ENCODE measurements around the gene GRIK3. TPM values are rescaled to one million over a fixed set of nuclear protein-coding genes. Genes with fewer than 3 reads are reported as not detected.

GRIK3 gene
- total and polyA plus RNA-seq, 12 donors = 0.09 to 3.1 (median 0.69) TPM

DNA sequence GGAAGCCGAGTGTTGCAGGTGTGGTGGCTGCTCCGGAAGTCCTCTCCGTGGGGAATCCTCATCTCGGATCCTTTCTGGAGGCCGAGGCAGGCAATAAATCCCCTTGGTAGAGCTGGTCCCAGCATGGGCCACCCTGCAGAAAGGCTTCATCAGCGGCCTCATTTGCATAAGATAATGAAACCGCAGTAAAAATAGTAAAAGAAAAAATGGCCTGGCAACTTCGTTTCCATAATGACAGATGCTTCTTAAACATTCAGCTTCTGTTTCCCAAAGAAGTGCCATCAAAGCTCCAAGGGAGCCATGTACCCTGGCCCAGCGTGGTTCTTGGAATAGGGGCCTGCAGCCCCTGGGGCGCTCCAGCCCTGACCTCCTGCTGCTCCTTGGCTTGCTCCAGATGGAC is 244.1 kb downstream of the GRIK3 start:
- Histone ChIP-seq H3K4me1 (replicated peaks in 1 of 2) (no peaks in the 10 kb centered on the region), H3K9me3 (replicated peaks in 1 of 3) (no peaks in the 10 kb centered on the region), H3K36me3 (replicated peaks in 1 of 2) (no peaks in the 10 kb centered on the region), H3K4me3 (no peak overlapping the region), H3K27me3 (peaks cover 3% of the 10 kb centered on the region), H3K27ac (no peak overlapping the region)
- TF ChIP-seq POLR2A (IDR thresholded peaks at IDR 0.05) = no peak
- TF ChIP-seq, protein P1, sequence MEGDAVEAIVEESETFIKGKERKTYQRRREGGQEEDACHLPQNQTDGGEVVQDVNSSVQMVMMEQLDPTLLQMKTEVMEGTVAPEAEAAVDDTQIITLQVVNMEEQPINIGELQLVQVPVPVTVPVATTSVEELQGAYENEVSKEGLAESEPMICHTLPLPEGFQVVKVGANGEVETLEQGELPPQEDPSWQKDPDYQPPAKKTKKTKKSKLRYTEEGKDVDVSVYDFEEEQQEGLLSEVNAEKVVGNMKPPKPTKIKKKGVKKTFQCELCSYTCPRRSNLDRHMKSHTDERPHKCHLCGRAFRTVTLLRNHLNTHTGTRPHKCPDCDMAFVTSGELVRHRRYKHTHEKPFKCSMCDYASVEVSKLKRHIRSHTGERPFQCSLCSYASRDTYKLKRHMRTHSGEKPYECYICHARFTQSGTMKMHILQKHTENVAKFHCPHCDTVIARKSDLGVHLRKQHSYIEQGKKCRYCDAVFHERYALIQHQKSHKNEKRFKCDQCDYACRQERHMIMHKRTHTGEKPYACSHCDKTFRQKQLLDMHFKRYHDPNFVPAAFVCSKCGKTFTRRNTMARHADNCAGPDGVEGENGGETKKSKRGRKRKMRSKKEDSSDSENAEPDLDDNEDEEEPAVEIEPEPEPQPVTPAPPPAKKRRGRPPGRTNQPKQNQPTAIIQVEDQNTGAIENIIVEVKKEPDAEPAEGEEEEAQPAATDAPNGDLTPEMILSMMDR (IDR thresholded peaks at IDR 0.05) = no peak
- 67 to 71% (median 68%) methylated on average over 8 to 10 of the region's 10 CpGs for WGBS, 4 donors
- DNase-seq = no peak
- intact Hi-C loops (cut with DNase I) = no loop called here

DNA sequence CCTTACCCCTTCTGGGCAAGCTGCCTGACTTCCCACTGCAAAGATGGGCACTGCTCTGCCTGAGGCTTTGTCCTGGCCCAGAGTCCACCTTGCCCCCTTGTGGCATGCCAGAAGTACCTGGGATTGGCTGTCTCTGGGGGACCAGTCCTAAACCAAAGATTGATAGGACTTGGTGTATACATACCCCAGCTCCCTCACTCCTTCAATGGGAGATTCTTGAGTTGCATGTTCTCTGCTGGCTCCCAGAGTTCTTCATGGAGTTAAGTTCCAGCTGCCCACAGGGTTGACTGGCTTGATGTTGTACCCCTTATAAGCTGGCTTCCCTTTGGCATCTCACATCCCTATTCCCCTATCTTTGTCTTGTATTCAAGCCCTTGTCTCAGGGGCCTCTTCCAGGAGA is 244.8 kb downstream of the GRIK3 start:
- H3K4me1 ChIP-seq (replicated peaks in 1 of 2) = no peaks in the 10 kb centered on the region
- H3K27me3 ChIP-seq = peaks cover 3% of the 10 kb centered on the region
- H3K36me3 ChIP-seq (replicated peaks in 1 of 2) = no peaks in the 10 kb centered on the region
- no peak for DNase-seq
- TF ChIP-seq POLR2A (IDR thresholded peaks at IDR 0.05) = no peak
- TF ChIP-seq, protein P1 (IDR thresholded peaks at IDR 0.05) = no peak
- no peak overlapping the region for H3K4me3 ChIP-seq
- H3K27ac ChIP-seq = no peak overlapping the region
- intact Hi-C loops (cut with DNase I) = no loop called here
- H3K9me3 ChIP-seq (replicated peaks in 1 of 3) = no peaks in the 10 kb centered on the region

DNA sequence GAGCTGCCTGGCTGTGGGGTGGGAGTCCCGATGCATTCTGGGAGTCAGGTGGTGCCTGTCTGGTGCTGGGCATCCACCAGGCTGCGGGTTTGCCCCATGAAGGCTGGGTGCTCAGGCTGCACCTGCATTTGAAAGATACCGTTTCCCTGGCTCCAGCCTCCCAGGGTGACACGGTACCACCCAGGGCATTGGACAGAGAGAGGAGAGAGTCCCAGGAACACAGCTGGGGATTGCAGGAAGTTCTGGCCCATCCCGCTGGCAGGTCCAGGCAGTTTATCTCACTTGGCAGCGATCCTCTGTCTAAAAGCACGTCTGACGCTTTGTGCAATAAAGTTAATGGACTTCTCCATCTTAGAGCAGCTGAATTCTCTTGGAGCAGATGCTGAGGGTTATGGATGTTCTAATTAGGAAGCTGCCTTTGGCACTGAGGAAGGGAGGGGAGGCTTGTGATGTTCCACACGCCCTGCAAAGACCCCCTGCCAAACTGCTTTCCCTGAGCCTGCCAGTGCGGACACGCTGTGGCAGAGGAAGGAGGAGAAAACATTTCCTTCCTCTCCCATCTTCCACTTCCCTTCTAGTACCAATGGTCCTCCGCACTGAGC is 246.9 kb downstream of the GRIK3 start:
- intact Hi-C loops (cut with DNase I) = no loop called here
- no peaks in the 10 kb centered on the region for H3K36me3 ChIP-seq (replicated peaks in 1 of 2)
- no peak for DNase-seq
- peaks cover 3% of the 10 kb centered on the region for H3K27me3 ChIP-seq
- H3K9me3 ChIP-seq (replicated peaks in 1 of 3) = no peaks in the 10 kb centered on the region
- WGBS, 4 donors = 49 to 58% (median 54%) methylated on average over 6 to 12 of the region's 12 CpGs
- H3K4me1 ChIP-seq (replicated peaks in 1 of 2) = no peaks in the 10 kb centered on the region
- H3K27ac ChIP-seq = no peak overlapping the region
- TF ChIP-seq, protein P1 (IDR thresholded peaks at IDR 0.05) = no peak
- no peak for TF ChIP-seq POLR2A (IDR thresholded peaks at IDR 0.05)
- H3K4me3 ChIP-seq = no peak overlapping the region

DNA sequence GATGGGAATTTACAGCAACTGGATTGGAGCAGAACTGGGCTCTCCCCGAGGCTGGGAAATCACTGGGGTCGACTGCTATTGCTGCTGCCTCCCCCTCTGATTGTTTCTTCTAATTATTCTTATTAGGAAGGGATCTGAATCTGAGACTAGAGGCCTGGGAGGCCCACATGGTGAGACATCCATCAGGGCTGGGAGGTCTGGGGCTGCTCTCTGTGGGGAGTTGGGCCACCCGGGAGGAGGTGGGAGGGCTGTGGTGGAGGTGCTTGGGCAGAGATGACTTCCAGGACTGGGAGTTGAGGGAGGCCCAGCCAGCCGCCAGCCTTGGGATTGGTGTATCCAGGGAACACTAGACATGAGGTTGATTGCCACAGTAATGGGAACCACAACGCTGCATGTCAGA is 247.9 kb downstream of the GRIK3 start:
- TF ChIP-seq, protein P1 (IDR thresholded peaks at IDR 0.05) = no peak
- no peak for TF ChIP-seq POLR2A (IDR thresholded peaks at IDR 0.05)
- Histone ChIP-seq H3K27ac (no peak overlapping the region), H3K27me3 (peaks cover 3% of the 10 kb centered on the region), H3K9me3 (replicated peaks in 1 of 3) (no peaks in the 10 kb centered on the region), H3K36me3 (replicated peaks in 1 of 2) (no peaks in the 10 kb centered on the region), H3K4me1 (replicated peaks in 1 of 2) (no peaks in the 10 kb centered on the region), H3K4me3 (no peak overlapping the region)
- intact Hi-C loops (cut with DNase I) = no loop called here
- 59 to 89% (median 71%) methylated on average over 3 to 5 of the region's 5 CpGs for WGBS, 4 donors
- DNase-seq = no peak
